Testis (tissue), 3 donors: ENCODE measurements around the gene IBTK. TPM values are rescaled to one million over a fixed set of nuclear protein-coding genes. Genes with fewer than 3 reads are reported as not detected.

Experiments
- DNase-seq: peaks from one replicate; pipeline ENCODE4 v3.0.0-alpha.2; 2019
- H3K27ac ChIP-seq, 2 donors: fragments of 200-600 bp; sonication (generic); one replicate each; pipeline ENCODE4 v1.5.1; 2019
- H3K27me3 ChIP-seq: fragments of 200-600 bp; sonication (generic); one replicate; pipeline ENCODE4 v1.5.1; 2019
- H3K36me3 ChIP-seq: fragments of 200-600 bp; sonication (generic); one replicate; pipeline ENCODE4 v1.5.1; 2017; ENCODE audit warnings: low read depth; ENCODE audit errors: missing control alignments
- H3K4me1 ChIP-seq: fragments of 200-600 bp; sonication (generic); one replicate; pipeline ENCODE4 v1.5.1; 2019
- H3K4me3 ChIP-seq, 2 donors: fragments of 200-600 bp; sonication (generic); one replicate each; pipeline ENCODE4 v1.5.1; 2017 to 2019
- H3K9me3 ChIP-seq: fragments of 200-600 bp; sonication (generic); one replicate; pipeline ENCODE4 v1.5.1; 2017
- POLR2A ChIP-seq: fragments of 450-650 bp; IDR thresholded peaks from one replicate; pipeline ENCODE4 v1.6.1; 2017; ENCODE audit warnings: antibody characterized with exemption, mild to moderate bottlenecking, moderate library complexity
- WGBS, 2 donors: methylation state at CpG; one replicate each; pipeline ENCODE4 v1.1.5; 2018; 5-methylcytosine and 5-hydroxymethylcytosine counted together
- intact Hi-C: fragments of 100-400 bp; cut with DNase I; formaldehyde crosslinking; loops from one replicate; pipeline ENCODE4 v1.15.1; 2023; ENCODE audit warnings: low total_unique reads
- polyA plus RNA-seq: library from polyadenylated mRNA; stranded (reverse); fragments of 350-450 nt; fragmentation: Illumina TruSeq; extraction: RNeasy Lipid Tissue Mini Kit (QIAGEN cat#74804); gene quantifications from one replicate; pipeline ENCODE4 v1.2.3, GENCODE V29; 2014; ENCODE audit warnings: low read depth, low replicate concordance; ENCODE audit not compliant: insufficient read depth
- total RNA-seq, 2 donors: library from RNA; depleted of rRNA; stranded (reverse); fragments of >200 nt; gene quantifications; one replicate each; pipeline ENCODE4 v1.2.3, GENCODE V29; 2016
- TF ChIP-seq, protein P1 (sequence below), 3 experiments: fragments of 450-650 bp in 2 of 3; fragments of 200-600 bp in 1 of 3; sonication (generic) in 1 of 3; IDR thresholded peaks; one replicate each; pipeline ENCODE4 v1.5.1; 2016 to 2019; ENCODE audit warnings: antibody characterized with exemption in 3 of 3, mild to moderate bottlenecking in 2 of 3, moderate library complexity in 1 of 3

IBTK gene
- total and polyA plus RNA-seq, 3 donors from 2014 or later = 13.8 to 26.6 (median 23.9) TPM

DNA sequence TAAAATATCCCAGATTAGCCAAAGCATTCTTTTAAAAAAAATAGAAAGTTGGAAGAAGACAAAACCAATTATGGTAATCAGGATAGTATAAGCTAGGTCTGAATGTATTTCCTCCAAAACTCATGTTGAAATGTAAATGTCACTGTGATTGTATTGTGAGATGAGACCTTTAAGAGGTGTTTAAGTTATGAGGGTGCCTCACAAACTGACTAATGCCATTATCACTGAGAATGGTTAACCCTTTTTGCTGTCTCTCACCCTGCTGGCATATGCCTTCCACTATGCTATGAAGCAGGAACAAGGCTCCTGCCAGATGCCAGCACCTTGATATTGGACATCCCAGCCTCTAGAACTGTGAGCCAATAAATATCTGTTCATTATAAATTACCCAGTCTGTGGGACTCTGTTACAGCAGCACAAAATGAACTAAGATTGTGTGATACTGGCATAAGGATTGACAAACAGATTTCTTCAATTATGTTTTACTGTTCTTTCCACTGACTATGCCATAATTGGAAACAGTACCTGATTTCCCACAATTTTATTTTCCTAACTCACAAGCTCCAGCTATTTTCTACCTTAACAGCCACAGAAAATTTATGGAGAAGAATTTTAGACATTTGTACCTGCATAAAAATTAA is 63.8 kb downstream of the IBTK start:
- no peak for TF ChIP-seq POLR2A
- TF ChIP-seq, protein P1, sequence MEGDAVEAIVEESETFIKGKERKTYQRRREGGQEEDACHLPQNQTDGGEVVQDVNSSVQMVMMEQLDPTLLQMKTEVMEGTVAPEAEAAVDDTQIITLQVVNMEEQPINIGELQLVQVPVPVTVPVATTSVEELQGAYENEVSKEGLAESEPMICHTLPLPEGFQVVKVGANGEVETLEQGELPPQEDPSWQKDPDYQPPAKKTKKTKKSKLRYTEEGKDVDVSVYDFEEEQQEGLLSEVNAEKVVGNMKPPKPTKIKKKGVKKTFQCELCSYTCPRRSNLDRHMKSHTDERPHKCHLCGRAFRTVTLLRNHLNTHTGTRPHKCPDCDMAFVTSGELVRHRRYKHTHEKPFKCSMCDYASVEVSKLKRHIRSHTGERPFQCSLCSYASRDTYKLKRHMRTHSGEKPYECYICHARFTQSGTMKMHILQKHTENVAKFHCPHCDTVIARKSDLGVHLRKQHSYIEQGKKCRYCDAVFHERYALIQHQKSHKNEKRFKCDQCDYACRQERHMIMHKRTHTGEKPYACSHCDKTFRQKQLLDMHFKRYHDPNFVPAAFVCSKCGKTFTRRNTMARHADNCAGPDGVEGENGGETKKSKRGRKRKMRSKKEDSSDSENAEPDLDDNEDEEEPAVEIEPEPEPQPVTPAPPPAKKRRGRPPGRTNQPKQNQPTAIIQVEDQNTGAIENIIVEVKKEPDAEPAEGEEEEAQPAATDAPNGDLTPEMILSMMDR (IDR thresholded peaks at IDR 0.05) = no peak
- no peak for DNase-seq
- Histone ChIP-seq H3K9me3 (no peaks in the 10 kb centered on the region), H3K27me3 (no peaks in the 10 kb centered on the region), H3K4me3 (no peak overlapping the region), H3K27ac (no peak overlapping the region), H3K4me1 (no peaks in the 10 kb centered on the region), H3K36me3 (no peaks in the 10 kb centered on the region)
- intact Hi-C loops = no loop called here

DNA sequence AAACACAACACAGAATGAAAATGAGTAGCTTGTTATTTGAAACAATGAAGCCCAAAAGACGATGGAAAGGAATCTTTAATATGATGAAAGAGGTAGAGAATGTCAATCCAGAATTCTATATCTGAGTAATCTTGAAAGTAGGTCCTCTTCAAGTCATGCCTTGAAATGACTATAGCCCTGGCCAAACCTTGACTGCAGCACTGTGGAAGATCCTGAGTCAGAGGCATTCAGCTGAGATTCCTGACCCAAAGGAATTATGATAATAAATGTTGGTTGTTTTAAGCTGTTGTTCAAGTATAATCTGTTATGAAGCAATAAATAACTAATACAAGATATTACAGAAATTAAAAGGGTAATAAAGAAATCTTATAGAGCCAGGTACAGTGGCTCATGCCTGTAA is 64.8 kb downstream of the IBTK start:
- TF ChIP-seq POLR2A = no peak
- TF ChIP-seq, protein P1 (IDR thresholded peaks at IDR 0.05) = no peak
- Histone ChIP-seq H3K36me3 (no peaks in the 10 kb centered on the region), H3K4me1 (no peaks in the 10 kb centered on the region), H3K9me3 (no peaks in the 10 kb centered on the region), H3K27ac (no peak overlapping the region), H3K4me3 (no peak overlapping the region), H3K27me3 (no peaks in the 10 kb centered on the region)
- DNase-seq = no peak
- WGBS, 2 donors = 81 to 92% methylated on average over 1 of the region's 1 CpG
- intact Hi-C loops = no loop called here

DNA sequence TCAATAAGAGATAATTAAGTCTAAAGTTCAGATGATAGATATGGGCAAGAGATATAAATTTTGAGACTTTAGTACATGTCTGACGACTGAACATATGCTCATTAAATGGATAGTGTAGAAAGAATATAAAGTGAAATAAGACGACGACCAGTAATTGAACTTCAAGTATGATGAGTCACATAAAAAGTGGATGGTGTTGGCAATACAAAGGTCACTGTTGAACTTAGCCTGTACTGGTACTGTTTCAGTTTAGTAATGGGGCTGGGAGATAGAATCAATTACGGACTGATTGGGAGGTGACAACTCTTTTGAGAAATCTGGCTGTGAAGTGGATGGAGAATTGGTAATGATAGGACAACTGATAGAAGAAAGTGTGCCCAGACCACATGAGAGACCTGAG is 68.1 kb downstream of the IBTK start:
- H3K36me3 ChIP-seq = no peaks in the 10 kb centered on the region
- H3K27me3 ChIP-seq = no peaks in the 10 kb centered on the region
- DNase-seq = no peak
- H3K9me3 ChIP-seq = no peaks in the 10 kb centered on the region
- H3K4me3 ChIP-seq = no peak overlapping the region
- intact Hi-C loops = no loop called here
- H3K4me1 ChIP-seq = no peaks in the 10 kb centered on the region
- WGBS, 2 donors = 84 to 85% methylated on average over 4 of the region's 4 CpGs
- H3K27ac ChIP-seq = no peak overlapping the region
- TF ChIP-seq, protein P1 (IDR thresholded peaks at IDR 0.05) = no peak
- TF ChIP-seq POLR2A = no peak

DNA sequence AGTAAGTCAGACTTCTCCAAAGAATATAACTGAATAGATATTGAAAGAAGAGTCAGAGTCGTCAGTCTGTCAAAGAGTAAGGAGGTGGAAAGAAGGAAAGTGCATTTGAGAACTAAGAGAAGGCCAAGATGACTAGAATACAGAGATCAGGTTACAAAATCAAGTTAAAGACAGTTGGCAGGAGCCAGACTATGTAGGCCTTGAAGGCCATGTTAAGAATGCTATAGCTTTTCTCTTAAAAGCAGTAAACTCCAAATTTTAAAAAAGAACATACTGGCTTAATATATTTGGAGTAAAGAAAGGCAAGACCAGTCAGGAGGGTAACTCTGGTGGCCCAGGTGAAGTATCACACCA is 68.8 kb downstream of the IBTK start:
- intact Hi-C loops = no loop called here
- H3K9me3 ChIP-seq = no peaks in the 10 kb centered on the region
- H3K4me3 ChIP-seq = no peak overlapping the region
- H3K4me1 ChIP-seq = no peaks in the 10 kb centered on the region
- DNase-seq = no peak
- H3K27me3 ChIP-seq = no peaks in the 10 kb centered on the region
- no peaks in the 10 kb centered on the region for H3K36me3 ChIP-seq
- WGBS, 2 donors = 80 to 96% methylated on average over 1 of the region's 1 CpG
- no peak for TF ChIP-seq POLR2A
- TF ChIP-seq, protein P1 (IDR thresholded peaks at IDR 0.05) = no peak
- no peak overlapping the region for H3K27ac ChIP-seq

DNA sequence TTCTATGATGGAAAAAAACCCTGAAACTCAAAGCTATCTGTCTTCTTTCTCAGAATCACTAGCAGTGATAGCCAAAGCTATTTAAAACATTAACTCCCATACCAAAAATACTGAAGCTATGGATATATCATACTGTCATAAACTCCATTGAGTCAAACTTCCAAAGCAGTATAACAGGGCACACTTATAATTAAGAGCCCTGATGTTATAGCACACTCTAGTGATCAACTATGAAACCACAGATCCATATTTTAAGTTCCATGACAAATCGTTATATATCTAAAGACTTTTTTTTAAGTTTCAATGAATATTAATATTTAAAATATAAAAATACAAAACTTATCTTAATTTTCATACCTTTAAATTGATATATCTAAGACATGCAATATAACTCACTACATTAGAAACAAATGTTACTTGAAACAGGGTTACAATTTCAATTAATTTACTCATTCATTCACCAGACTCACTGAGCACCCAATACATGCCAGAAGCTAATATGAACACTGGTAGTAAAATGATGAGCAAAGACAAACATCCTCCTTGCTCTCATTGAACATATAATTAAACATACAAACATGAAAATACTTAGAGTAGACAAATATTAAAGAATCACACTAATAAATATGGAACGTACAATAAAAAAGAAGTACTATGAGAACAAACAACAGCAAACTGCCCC is 69.3 kb downstream of the IBTK start:
- DNase-seq = no peak
- WGBS, 2 donors = 51 to 60% methylated on average over 2 of the region's 2 CpGs
- intact Hi-C loops = no loop called here
- no peaks in the 10 kb centered on the region for H3K27me3 ChIP-seq
- no peaks in the 10 kb centered on the region for H3K9me3 ChIP-seq
- no peaks in the 10 kb centered on the region for H3K36me3 ChIP-seq
- H3K27ac ChIP-seq = no peak overlapping the region
- TF ChIP-seq, protein P1 (IDR thresholded peaks at IDR 0.05) = peak in 2 of 3 experiments; percentile 8 to 44
- TF ChIP-seq POLR2A = no peak
- H3K4me3 ChIP-seq = no peak overlapping the region
- H3K4me1 ChIP-seq = no peaks in the 10 kb centered on the region
